ENCODE data around the gene GABRA5.

DNA sequence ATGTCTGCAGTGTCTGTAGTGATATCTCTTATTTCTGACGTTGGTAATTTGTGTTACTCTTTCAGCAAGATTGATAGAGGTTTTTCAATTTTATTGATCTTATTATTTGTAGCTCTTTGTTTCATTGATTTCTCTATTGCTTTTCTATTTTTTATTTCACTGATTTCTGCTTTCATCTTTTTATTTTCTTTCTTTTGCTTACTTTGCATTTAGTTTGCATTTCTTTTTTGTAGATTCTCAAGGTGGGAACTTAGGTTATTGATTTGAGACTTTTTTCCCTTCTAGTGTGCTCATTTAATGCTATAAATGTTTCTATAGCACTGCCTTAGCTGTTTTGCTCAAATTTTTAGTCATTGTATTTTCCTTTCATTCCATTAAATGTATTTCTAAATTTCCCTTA is 54.6 kb downstream of the GABRA5 start:
- TF ChIP-seq, protein P1, sequence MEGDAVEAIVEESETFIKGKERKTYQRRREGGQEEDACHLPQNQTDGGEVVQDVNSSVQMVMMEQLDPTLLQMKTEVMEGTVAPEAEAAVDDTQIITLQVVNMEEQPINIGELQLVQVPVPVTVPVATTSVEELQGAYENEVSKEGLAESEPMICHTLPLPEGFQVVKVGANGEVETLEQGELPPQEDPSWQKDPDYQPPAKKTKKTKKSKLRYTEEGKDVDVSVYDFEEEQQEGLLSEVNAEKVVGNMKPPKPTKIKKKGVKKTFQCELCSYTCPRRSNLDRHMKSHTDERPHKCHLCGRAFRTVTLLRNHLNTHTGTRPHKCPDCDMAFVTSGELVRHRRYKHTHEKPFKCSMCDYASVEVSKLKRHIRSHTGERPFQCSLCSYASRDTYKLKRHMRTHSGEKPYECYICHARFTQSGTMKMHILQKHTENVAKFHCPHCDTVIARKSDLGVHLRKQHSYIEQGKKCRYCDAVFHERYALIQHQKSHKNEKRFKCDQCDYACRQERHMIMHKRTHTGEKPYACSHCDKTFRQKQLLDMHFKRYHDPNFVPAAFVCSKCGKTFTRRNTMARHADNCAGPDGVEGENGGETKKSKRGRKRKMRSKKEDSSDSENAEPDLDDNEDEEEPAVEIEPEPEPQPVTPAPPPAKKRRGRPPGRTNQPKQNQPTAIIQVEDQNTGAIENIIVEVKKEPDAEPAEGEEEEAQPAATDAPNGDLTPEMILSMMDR (IDR thresholded peaks at IDR 0.05) = no peak
- TF ChIP-seq POLR2A (IDR thresholded peaks at IDR 0.05) = no peak
